HG03139 (cell line): ENCODE results near the gene TPP1.

Experiments used
- ATAC-seq: cut with Tn5 transposase; IDR thresholded peaks from one replicate; pipeline ENCODE4 v1.9.1; 2021; ENCODE audit not compliant: unreplicated experiment

TPP1 gene

GRCh38 chr11:6647836-6648235, 28.6 kb upstream of the TPP1 start:
- ATAC-seq: no peak

DNA sequence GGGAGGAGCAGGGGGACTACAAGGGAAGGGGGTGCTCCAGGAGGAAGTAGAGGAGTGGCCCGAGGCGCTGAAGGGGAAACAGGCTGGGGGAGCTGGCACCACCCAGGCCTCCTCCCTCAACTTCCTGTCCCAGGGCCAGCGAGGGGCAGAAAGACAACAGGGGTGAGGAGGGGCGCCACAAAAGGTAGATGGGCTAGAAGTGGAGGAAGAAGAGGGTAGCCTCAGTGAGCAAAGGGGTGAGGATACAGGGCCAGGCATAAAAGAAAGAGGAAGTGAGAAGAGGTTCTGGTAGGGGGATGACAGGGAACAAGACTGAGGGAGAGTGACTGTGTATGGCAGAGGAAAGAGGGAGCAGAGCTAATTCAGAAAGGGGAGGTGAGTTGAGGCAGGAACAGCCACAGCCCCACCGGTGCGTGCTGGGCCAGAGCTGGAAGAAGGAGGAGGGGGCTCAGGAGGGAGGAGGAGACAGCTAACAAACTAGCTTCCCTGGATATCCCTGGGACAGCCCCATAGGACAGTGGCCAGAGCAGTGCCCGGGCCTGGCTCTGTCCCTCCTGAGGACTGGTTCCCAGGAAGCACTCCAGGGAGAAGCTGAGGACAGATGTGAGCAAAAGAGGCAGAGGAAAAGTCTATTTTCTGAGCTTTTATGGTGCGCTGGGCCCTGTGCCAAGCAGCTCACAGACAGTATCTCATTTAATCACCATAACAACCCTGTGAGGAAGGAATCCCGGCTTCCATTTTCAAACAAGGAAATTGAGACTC, 27.9 kb upstream of the TPP1 start:
- ATAC-seq: peak; percentile 94

GRCh38 chr11:6646576-6646917, 27.3 kb upstream of the TPP1 start:
- no peak for ATAC-seq

GRCh38 chr11:6646071-6646470, 26.8 kb upstream of the TPP1 start:
- ATAC-seq: no peak

DNA sequence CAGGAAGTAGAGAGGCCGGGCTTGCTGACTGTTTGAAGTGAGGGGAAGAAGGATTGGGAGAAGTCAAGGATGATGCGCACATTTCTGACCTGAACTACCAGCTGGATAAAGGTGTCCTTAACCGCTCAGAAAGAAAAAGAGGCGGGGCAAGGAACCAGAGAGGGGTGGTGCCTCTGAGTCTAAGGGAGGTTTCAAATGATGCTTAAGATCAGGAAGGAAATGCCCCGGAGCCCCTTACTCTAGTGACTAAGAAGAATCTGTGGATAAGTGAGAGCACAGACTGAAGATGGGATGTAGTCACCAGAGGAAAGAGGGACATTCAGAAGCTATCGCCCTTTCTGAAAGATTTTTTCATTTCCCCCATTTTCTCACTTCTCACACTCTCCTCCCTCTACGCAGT, 23.7 kb upstream of the TPP1 start:
- no peak for ATAC-seq

DNA sequence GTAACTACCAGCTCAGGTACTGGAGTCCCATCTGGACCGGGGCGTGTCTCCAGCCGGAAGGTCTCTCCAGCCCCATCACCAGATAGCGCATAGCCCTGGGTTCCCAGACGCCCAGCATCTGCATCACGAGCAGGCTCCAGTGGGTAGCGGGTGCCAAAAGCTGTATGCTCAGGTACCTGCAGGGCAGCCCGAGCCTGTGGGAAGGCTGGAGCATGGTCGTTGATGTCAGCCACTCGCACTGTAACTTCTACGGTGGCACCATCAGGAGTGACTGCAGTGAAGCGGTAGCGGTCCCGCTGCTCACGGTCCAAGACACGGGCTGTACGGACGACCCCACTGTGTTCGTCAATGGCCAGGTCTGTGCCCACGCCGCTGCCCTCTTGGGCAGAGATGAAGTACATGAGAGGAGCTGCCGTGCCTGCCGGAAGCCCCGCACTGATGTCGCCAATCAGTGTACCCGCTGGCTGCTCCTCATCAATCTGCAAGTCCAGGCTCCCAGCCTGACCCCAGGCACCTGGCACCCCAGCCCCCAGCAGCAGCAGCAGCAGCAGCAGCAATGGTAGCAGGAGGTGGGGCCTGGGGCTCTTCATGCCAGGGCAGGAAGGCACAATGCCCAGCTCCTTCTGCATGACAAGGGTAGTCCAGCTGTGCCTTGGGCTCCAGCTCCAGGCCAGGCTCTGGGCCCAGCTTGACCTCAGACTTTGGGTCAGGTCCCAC, 21.9 kb upstream of the TPP1 start:
- no peak for ATAC-seq

GRCh38 chr11:6640036-6640984, 21.1 kb upstream of the TPP1 start:
- ATAC-seq: no peak

GRCh38 chr11:6638429-6638828, 19.2 kb upstream of the TPP1 start:
- no peak for ATAC-seq

DNA sequence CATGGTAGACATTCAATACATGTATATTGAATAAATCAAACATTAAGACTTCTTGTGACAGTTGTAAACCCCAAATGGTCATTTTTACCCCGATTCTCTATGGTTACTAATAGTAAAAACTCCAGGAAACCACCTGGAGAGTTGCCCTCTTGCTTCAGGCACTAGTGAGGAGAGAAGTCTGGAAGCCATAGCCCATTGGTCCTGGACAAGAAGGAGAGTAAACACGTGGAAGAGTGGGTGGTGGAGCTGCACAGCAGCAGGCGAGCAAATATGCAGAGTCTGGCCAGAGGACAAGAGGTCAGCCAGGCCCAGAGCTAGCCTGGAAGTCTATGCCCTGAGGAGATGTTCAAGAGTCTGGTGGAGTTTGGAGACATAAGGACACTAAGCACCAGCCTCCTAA, 18.6 kb upstream of the TPP1 start:
- ATAC-seq: no peak

DNA sequence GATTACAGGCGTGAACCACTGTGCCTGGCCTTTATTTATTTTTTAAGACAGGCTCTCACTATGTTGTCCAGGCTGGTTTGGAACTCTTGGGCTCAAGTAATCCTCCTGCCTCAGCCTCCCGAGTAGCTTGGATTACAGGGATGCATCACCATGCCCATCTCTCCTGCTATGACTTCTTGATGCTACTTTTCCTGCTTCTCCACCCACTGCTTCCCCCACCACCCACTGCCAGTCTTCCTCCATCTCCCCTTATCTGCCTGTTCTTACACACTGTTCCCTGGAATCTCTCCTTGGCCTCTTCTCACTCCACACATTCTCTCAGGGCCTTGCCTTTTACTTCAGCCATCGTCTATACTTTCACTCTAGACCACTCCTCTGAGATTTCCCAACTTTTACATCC, 17.3 kb upstream of the TPP1 start:
- ATAC-seq: no peak

- no peak for ATAC-seq
Measured at GRCh38 chr11:6635082-6635932, 16.1 kb upstream of the TPP1 start.

GRCh38 chr11:6634534-6634933, 15.3 kb upstream of the TPP1 start:
- no peak for ATAC-seq

GRCh38 chr11:6633422-6634408, 14.5 kb upstream of the TPP1 start:
- ATAC-seq: no peak

DNA sequence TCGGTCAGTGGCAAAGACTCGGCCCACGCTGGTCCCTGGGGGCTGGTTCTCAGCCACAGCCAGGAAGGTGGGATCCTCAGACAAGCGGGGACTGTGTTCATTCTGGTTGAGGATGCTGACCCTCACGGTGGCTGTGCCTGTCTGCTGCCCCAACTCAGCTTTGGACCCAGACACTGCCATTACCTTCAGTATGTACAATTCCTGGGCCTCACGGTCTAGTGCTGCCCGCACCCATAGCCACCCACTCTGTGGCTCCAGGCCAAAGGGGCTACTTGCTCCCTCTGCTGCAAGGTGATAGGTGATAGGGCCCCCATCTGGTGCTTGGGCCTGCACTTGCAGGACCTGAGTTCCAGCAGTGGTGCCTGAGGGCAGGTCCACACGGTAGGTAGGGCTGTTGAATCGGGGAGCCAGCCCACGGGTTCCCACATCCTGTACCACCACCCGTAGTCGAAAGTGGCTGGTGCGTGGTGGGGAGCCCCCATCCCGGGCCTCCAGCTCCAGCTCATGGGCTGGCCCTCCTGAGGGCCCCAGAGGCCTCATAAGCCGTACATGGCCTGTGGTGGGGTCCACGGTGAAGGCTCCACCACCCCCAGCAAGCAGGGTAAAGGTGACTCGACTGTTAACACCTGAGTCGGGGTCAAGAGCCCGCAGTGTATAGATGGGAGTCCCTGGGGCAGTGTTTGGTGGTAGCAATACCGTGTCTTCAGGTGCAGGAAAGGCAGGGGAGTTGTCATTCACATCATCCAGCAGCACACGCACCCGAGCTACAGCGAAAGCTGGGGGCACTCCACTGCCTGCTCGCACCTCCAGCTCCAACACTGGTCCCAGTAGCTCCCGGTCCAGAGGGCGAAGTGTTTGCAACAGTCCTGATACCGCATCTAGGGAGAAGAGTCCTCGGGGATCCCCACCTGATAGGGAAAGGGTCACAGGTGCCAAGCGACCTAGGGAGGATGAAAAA, 13.2 kb upstream of the TPP1 start:
- no peak for ATAC-seq

- no peak for ATAC-seq
Measured at GRCh38 chr11:6631361-6631890, 12.2 kb upstream of the TPP1 start.

- ATAC-seq: no peak
Measured at GRCh38 chr11:6630632-6631291, 11.5 kb upstream of the TPP1 start.

DNA sequence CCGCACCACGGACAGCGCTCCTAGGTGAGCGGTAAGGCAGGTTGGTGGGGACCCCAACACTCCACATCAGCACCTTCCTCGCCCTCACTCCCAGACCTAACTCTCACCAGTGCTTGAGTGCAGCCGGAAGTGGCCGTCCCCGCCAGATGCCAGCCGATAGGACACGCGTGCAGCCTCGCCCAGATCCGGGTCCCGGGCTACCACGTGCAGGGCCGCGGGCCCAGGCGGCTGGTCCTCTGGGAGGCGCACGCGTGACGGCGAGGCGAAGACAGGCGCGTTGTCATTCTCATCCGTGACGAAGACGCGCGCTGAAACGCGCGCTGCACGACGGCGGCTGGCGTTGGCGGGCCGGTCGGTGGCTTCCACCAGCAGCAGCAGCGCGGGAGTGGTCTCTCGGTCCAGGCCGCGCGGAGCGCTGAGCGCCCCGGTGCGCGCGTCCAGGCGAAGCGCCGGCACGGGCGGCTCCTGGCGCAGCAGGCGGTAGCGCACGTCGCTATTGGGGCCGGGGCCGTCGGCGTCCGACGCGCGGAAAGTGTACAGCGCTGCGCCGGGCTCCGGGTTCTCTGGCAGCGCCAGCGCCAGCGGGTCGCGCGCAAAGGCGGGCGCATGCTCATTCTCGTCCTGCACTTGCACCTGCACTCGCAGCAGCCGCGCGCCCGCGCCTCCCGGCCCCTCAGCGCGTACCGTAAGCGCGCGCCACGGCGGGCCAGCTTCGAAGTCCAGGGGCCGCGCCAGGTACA, 10.8 kb upstream of the TPP1 start:
- ATAC-seq: no peak
